ENCODE data around the gene MVB12B.

The MVB12B gene

DNA sequence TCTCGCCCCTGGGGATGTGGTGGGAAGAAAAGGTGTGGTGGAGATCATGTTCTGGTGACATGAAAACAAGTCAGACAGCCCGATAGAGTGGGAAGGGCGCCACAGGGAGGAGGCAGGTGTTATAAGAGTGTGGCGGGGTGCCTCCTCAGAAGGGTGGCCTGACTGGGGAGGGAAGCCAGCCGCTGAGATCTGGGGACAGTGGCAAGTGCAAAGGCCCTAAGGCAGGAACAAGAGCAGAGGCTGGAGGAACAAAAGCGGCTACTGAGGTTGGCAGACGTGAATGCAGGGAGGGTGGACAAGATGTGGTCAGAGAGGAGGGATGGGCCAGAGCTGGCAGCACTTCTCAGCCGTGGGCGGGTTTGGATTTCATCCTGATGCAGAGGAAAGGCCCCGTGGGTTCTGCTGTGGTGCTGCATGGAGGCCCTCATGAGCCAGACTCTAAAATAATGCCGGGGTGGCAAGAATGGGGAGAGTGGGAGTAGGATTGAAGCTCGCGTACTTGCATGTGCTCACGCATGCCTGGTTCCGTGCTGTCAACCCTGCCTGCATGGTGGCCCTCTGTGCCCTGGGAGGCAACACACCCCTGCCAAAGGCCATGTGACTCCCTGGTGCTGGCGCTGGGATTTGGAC is 89.2 kb downstream of the MVB12B start:
- Histone ChIP-seq H3K4me2 (ENCODE audit: low read length) (no peak overlapping the region), H3K4me3 (ENCODE audit: low read length) (no peak overlapping the region), H2AFZ (ENCODE audit: low read depth, low read length) (no peak overlapping the region), H4K20me1 (ENCODE audit: insufficient read depth, low read length) (peaks cover 16% of the 10 kb centered on the region; the same call in 1 of the 2 replicates), H3K79me2 (ENCODE audit: low read length) (no peaks in the 10 kb centered on the region), H3K27me3 (ENCODE audit: low read depth, low read length) (peaks cover 33% of the 10 kb centered on the region), H3K9ac (ENCODE audit: low read length) (no peak overlapping the region), H3K4me1 (ENCODE audit: low read length) (peaks cover 21% of the 10 kb centered on the region), H3K27ac (ENCODE audit: low read length) (no peak overlapping the region), H3K36me3 (replicated peaks; ENCODE audit: low read depth, low read length) (no peaks in the 10 kb centered on the region), H3K9me3 (ENCODE audit: insufficient read depth, low read length) (no peaks in the 10 kb centered on the region)
- TF ChIP-seq, protein P1, sequence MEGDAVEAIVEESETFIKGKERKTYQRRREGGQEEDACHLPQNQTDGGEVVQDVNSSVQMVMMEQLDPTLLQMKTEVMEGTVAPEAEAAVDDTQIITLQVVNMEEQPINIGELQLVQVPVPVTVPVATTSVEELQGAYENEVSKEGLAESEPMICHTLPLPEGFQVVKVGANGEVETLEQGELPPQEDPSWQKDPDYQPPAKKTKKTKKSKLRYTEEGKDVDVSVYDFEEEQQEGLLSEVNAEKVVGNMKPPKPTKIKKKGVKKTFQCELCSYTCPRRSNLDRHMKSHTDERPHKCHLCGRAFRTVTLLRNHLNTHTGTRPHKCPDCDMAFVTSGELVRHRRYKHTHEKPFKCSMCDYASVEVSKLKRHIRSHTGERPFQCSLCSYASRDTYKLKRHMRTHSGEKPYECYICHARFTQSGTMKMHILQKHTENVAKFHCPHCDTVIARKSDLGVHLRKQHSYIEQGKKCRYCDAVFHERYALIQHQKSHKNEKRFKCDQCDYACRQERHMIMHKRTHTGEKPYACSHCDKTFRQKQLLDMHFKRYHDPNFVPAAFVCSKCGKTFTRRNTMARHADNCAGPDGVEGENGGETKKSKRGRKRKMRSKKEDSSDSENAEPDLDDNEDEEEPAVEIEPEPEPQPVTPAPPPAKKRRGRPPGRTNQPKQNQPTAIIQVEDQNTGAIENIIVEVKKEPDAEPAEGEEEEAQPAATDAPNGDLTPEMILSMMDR (IDR thresholded peaks at IDR 0.05; ENCODE audit: low read depth, low read length): no peak
- no peak for TF ChIP-seq EZH2phosphoT487 (IDR thresholded peaks at IDR 0.05; ENCODE audit: low read depth)

DNA sequence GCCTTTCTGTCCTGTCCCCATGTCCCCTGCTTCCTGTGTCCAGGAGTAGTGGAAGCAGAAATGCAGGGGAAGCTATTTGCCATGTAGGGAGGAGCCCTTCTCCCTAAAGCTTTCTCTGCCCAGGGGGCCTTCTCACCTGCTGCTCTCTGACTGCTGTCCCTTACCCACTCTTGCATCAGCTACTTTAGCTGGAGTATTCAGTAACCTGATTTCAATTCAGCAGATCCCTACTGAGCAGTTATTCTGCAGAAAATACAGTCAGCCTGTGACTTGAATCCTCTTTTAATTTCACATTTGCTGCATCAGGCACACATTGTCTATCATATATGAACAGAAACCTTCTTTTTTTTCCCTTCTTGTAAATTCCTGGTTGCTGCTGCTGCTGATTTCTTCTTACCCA is 90.4 kb downstream of the MVB12B start:
- no peaks in the 10 kb centered on the region for H3K36me3 ChIP-seq (replicated peaks; ENCODE audit: low read depth, low read length)
- H3K27me3 ChIP-seq (ENCODE audit: low read depth, low read length): peaks cover 29% of the 10 kb centered on the region
- H3K4me1 ChIP-seq (ENCODE audit: low read length): peaks cover 10% of the 10 kb centered on the region
- H3K4me2 ChIP-seq (ENCODE audit: low read length): no peak overlapping the region
- H3K79me2 ChIP-seq (ENCODE audit: low read length): no peaks in the 10 kb centered on the region
- H4K20me1 ChIP-seq (ENCODE audit: insufficient read depth, low read length): peaks cover 12% of the 10 kb centered on the region; the same call in 1 of the 2 replicates
- no peak overlapping the region for H3K4me3 ChIP-seq (ENCODE audit: low read length)
- no peak overlapping the region for H3K9ac ChIP-seq (ENCODE audit: low read length)
- no peak overlapping the region for H3K27ac ChIP-seq (ENCODE audit: low read length)
- H3K9me3 ChIP-seq (ENCODE audit: insufficient read depth, low read length): no peaks in the 10 kb centered on the region
- no peak overlapping the region for H2AFZ ChIP-seq (ENCODE audit: low read depth, low read length)
- TF ChIP-seq, protein P1 (IDR thresholded peaks at IDR 0.05; ENCODE audit: low read depth, low read length): no peak
- no peak for TF ChIP-seq EZH2phosphoT487 (IDR thresholded peaks at IDR 0.05; ENCODE audit: low read depth)

DNA sequence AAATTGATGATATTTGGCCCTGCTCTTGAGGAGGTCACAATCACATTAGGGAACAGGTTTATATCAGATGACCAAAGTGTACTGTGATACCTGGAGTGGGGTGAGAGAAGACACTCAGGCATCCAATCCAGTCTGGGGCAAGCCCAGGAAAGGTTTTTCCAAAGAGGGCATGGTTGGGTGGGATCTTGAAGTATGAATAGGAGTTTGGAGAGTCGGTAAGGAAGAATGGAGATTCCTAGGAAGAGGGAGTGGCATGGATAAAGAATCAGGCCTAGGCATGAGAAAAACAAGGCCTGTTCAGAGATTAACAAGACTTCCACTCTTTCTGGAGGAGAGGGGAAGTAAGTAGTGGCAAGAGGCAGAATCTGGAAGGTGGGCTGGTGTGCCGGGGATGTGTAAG is 91.1 kb downstream of the MVB12B start:
- no peak overlapping the region for H3K4me2 ChIP-seq (ENCODE audit: low read length)

DNA sequence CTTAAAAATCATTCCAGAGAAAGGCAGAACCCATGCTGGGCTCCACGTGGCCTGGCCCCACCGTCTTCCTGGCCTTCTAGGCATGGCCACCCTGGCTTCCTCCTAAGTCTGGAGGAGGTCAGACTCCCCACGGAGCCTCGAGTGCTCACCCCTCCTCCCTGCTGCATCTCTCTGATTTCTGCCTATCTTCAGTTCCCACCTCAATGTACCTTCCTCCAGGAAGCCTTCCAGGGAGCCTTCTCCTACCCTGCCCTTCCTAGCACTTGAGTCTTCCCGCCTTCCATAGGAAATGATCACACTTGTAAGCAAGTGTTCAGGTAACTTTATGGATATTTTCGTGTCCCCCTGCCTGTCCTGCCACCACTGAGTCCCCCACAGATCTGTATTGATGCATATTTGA is 92.0 kb downstream of the MVB12B start:
- H3K27me3 ChIP-seq (ENCODE audit: low read depth, low read length): peaks cover 13% of the 10 kb centered on the region
- H3K9me3 ChIP-seq (ENCODE audit: insufficient read depth, low read length): no peaks in the 10 kb centered on the region
- peaks cover 4% of the 10 kb centered on the region; the same call in 1 of the 2 replicates for H4K20me1 ChIP-seq (ENCODE audit: insufficient read depth, low read length)
- H3K4me1 ChIP-seq (ENCODE audit: low read length): peaks cover under 1% of the 10 kb centered on the region; the same call in 1 of the 2 replicates
- no peak overlapping the region for H3K27ac ChIP-seq (ENCODE audit: low read length)
- no peak overlapping the region for H3K4me3 ChIP-seq (ENCODE audit: low read length)
- H3K36me3 ChIP-seq (replicated peaks; ENCODE audit: low read depth, low read length): no peaks in the 10 kb centered on the region
- TF ChIP-seq, protein P1 (IDR thresholded peaks at IDR 0.05; ENCODE audit: low read depth, low read length): no peak
- TF ChIP-seq EZH2phosphoT487 (IDR thresholded peaks at IDR 0.05; ENCODE audit: low read depth): no peak
- H3K9ac ChIP-seq (ENCODE audit: low read length): no peak overlapping the region
- H3K79me2 ChIP-seq (ENCODE audit: low read length): no peaks in the 10 kb centered on the region
- H3K4me2 ChIP-seq (ENCODE audit: low read length): no peak overlapping the region
- H2AFZ ChIP-seq (ENCODE audit: low read depth, low read length): no peak overlapping the region

More for the DNA sequence above, 91.1 kb downstream of the MVB12B start:
- Histone ChIP-seq H3K27me3 (ENCODE audit: low read depth, low read length) (peaks cover 23% of the 10 kb centered on the region), H3K4me1 (ENCODE audit: low read length) (peaks cover 7% of the 10 kb centered on the region), H4K20me1 (ENCODE audit: insufficient read depth, low read length) (peaks cover 10% of the 10 kb centered on the region; the same call in 1 of the 2 replicates), H3K9ac (ENCODE audit: low read length) (no peak overlapping the region), H3K4me3 (ENCODE audit: low read length) (no peak overlapping the region), H3K27ac (ENCODE audit: low read length) (no peak overlapping the region), H2AFZ (ENCODE audit: low read depth, low read length) (no peak overlapping the region), H3K9me3 (ENCODE audit: insufficient read depth, low read length) (no peaks in the 10 kb centered on the region), H3K36me3 (replicated peaks; ENCODE audit: low read depth, low read length) (no peaks in the 10 kb centered on the region), H3K79me2 (ENCODE audit: low read length) (no peaks in the 10 kb centered on the region)
- no peak for TF ChIP-seq EZH2phosphoT487 (IDR thresholded peaks at IDR 0.05; ENCODE audit: low read depth)
- TF ChIP-seq, protein P1 (IDR thresholded peaks at IDR 0.05; ENCODE audit: low read depth, low read length): no peak

Measured in OCI-LY3 (cell line).